K562 (cell line): ENCODE results near the gene PARD3.
"Not testable (repeated sequence)": the region's sequence is repeated elsewhere in the genome, so short reads cannot be mapped to it uniquely, and the experiment has no call there.

Experiments used
- ZNF23 ChIP-seq: fragments of 250-450 bp; sonication (Bioruptor Pico); IDR thresholded peaks from 2 replicates; pipeline ENCODE4 v1.4.0; 2020; ENCODE audit warnings: mild to moderate bottlenecking
- TF ChIP-seq, protein P1 (sequence below), 3 experiments: IDR thresholded peaks in 2 of 3; conservative IDR thresholded peaks in 1 of 3; 2 replicates each; pipeline ENCODE4 v1.5.1; 2011 to 2012; ENCODE audit warnings: low read length in 3 of 3, mild to moderate bottlenecking in 3 of 3, control low read depth in 2 of 3, improper control_type of control experiment in 1 of 3, inconsistent platforms in 1 of 3, low read depth in 1 of 3, mixed read lengths in 1 of 3, moderate library complexity in 1 of 3; ENCODE audit not compliant: insufficient read depth in 2 of 3
- TF ChIP-seq, protein P2 (sequence below), 3 experiments: fragments of 200-800 bp in 1 of 3; fragments of 250-450 bp in 1 of 3; fragments of 450-650 bp in 1 of 3; sonication (Bioruptor Pico) in 1 of 3; sonication (Bioruptor generic) in 1 of 3; formaldehyde crosslinking in 1 of 3; IDR thresholded peaks; 2 replicates each; pipeline versions ENCODE4 v1.6.1 to v1.8.0; 2016 to 2022; ENCODE audit warnings: mild to moderate bottlenecking in 2 of 3, missing genetic modification characterization in 2 of 3, missing compliant biosample characterization in 1 of 3, moderate library complexity in 1 of 3

DNA sequence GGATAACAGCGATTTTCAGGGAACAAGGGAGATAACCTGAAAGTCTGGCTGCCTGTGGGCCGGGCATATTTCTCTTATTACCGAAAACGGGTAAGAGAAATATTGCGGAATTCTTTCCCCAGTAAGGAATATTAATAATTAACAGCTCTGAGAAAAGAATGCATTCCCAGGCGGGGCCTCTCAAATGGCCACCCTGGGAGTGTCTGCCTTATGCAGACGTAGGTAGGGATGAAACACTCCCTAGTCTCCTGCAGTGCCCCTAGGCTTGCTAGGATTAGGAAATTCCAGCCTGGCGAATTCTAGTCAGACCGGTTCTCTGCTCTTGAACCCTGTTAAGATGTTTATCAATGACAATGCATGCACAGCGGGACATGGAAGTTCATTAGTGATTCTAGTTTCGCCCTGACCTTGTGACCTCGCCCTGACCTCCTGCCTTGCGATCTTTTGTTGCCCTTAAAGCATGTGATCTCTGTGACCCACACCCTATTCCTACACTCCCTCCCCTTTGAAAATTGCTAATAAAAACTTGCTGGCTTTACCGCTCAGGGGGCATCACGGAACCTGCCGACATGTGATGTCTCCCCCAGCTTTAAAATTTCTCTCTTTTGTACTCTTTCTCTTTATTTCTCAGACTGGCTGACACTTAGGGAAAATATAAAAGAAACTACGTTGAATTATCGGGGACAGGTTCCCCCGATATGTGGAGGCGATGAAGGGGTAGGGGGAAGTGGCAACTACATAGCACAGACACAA lies 387.8 kb downstream of the PARD3 start:
- TF ChIP-seq ZNF23 (CRISPR knock-in tag): not testable (repeated sequence)
- TF ChIP-seq, protein P1, sequence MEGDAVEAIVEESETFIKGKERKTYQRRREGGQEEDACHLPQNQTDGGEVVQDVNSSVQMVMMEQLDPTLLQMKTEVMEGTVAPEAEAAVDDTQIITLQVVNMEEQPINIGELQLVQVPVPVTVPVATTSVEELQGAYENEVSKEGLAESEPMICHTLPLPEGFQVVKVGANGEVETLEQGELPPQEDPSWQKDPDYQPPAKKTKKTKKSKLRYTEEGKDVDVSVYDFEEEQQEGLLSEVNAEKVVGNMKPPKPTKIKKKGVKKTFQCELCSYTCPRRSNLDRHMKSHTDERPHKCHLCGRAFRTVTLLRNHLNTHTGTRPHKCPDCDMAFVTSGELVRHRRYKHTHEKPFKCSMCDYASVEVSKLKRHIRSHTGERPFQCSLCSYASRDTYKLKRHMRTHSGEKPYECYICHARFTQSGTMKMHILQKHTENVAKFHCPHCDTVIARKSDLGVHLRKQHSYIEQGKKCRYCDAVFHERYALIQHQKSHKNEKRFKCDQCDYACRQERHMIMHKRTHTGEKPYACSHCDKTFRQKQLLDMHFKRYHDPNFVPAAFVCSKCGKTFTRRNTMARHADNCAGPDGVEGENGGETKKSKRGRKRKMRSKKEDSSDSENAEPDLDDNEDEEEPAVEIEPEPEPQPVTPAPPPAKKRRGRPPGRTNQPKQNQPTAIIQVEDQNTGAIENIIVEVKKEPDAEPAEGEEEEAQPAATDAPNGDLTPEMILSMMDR (IDR thresholded peaks at IDR 0.05 in 2 of 3, conservative IDR thresholded peaks at IDR 0.05 in 1 of 3; ENCODE audit: insufficient read depth in 2 of 3, low read depth in 1 of 3, low read length in 3 of 3): not testable (repeated sequence)
- TF ChIP-seq, protein P2, sequence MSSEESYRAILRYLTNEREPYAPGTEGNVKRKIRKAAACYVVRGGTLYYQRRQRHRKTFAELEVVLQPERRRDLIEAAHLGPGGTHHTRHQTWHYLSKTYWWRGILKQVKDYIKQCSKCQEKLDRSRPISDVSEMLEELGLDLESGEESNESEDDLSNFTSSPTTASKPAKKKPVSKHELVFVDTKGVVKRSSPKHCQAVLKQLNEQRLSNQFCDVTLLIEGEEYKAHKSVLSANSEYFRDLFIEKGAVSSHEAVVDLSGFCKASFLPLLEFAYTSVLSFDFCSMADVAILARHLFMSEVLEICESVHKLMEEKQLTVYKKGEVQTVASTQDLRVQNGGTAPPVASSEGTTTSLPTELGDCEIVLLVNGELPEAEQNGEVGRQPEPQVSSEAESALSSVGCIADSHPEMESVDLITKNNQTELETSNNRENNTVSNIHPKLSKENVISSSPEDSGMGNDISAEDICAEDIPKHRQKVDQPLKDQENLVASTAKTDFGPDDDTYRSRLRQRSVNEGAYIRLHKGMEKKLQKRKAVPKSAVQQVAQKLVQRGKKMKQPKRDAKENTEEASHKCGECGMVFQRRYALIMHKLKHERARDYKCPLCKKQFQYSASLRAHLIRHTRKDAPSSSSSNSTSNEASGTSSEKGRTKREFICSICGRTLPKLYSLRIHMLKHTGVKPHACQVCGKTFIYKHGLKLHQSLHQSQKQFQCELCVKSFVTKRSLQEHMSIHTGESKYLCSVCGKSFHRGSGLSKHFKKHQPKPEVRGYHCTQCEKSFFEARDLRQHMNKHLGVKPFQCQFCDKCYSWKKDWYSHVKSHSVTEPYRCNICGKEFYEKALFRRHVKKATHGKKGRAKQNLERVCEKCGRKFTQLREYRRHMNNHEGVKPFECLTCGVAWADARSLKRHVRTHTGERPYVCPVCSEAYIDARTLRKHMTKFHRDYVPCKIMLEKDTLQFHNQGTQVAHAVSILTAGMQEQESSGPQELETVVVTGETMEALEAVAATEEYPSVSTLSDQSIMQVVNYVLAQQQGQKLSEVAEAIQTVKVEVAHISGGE (CRISPR knock-in tag; IDR thresholded peaks at IDR 0.05): not testable (repeated sequence)
